ENCODE data around the gene EIF2S2.
"Not testable (repeated sequence)": the region's sequence is repeated elsewhere in the genome, so short reads cannot be mapped to it uniquely, and the experiment has no call there.

The EIF2S2 gene, protein sequence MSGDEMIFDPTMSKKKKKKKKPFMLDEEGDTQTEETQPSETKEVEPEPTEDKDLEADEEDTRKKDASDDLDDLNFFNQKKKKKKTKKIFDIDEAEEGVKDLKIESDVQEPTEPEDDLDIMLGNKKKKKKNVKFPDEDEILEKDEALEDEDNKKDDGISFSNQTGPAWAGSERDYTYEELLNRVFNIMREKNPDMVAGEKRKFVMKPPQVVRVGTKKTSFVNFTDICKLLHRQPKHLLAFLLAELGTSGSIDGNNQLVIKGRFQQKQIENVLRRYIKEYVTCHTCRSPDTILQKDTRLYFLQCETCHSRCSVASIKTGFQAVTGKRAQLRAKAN

DNA sequence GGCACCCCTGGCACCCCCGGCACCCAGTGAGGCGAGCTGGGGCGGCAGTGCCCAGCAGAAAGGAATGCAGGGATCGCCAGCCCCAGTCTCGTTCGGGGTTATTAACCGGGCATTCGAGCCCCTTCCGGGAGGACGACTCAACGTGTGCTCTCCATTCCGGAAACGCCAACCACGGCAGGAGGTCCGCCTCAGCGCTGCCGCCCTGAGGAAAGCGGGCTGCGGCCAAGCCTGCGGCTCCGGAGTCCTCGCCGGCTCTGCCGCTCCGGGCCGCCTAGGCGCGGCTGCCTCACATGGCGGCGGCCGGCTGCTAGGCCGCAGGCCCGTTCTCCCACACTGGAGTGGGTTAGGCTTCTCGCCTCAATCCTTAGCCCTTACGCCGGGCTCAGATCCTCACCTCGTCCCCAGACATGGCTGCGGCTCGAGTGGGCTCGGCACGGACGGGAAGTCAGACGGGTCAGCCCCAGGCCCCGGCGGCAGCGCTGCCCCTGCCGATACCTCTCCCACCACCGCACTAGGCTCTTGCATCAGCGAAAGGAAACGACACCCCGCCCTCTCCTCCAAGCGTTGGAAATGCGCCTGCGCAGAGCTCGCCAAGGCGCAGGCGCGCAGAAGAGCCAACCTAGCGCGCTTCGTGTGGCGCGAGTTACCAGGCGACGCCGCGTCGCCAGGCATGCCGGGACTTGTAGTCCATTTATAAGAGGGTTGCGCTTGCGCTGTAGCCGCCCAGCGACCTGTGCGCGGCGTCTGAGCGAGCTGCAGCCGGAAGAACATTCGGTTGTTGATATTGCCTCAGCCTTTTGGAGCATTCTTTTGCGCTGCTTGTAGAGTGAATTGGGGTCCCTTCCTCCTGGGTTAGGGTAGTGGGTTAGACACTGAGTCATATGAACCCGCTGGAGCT, at the start of gene EIF2S2:
EIF2S2 (minus strand) TSS at position 542 of the 898 bp plus-strand sequence; CDS start at position 409, 133 bp downstream.
- peak; percentile 99 for DNase-seq (ENCODE audit: low read depth, low spot score)

DNA sequence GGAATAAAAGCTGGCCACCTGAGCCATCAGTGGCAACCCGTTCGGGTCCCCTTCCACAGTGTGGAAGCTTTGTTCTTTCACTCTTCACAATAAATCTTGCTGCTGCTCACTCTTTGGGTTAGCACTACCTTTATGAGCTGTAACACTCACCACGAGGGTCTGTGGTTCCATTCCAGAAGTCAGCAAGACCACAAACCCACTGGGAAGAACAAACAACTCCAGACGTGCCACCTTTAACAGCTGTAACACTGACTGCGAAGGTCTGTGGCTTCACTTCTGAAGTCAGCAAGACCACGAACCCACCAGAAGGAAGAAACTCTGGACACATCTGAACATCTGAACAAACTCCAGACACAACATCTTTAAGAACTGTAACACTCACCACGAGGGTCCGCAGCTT, 45.7 kb upstream of the EIF2S2 start:
- DNase-seq (ENCODE audit: low read depth, low spot score): not testable (repeated sequence)

DNA sequence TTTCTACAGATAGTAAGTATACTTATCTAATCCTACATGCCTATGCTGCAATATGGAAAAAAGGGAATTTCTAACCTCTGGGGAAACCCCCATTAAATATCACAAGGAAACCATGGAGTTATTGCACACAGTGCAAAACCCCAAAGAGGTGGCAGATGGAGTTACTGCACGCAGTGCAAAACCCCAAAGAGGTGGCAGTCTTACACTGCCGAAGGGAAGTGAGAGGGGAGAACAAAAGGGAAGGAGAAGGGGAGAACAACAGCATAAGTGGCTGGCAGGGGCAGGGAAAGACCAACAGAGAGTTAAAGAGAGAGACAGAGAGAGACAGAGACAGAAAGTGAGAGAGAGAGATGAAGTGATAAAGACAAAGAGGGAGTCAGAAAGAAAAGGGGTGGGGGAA, 43.8 kb upstream of the EIF2S2 start:
- no peak for DNase-seq (ENCODE audit: low read depth, low spot score)

DNA sequence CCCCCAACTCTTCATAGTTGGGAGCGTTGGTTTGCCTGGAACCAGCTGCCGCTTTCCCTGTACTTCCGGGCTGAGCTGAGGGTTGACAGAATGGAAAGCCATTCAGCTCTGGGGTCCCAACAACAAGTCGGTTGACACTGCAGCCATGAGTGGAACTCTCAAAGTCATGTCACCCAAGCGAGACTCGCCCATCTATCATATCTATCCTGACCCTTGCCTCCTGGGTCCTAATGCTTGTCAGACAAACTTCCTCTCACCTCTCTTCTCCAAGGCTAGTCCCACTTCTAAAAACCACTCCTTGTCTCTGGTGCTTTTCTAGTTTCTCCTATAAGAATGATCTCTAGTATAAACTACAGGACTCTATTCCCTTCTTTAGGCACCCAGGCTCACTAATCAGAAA, 41.1 kb upstream of the EIF2S2 start:
- not testable (repeated sequence) for DNase-seq (ENCODE audit: low read depth, low spot score)

DNA sequence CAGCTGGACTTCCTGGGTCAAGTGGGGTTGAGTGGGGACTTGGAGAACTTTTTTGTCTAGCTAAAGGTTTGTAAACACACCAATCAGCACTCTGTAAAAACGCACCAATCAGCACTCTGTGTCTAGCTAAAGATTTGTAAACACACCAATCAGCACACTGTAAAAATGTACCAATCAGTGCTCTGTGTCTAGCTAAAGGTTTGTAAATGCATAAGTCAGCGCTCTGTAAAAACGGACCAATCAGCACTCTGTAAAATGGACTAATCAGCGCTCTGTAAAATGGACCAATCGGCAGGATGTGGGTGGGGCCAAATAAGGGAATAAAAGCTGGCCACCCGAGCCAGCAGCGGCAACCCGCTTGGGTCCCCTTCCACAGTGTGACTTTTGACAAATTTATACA, 40.0 kb upstream of the EIF2S2 start:
- not testable (repeated sequence) for DNase-seq (ENCODE audit: low read depth, low spot score)

DNA sequence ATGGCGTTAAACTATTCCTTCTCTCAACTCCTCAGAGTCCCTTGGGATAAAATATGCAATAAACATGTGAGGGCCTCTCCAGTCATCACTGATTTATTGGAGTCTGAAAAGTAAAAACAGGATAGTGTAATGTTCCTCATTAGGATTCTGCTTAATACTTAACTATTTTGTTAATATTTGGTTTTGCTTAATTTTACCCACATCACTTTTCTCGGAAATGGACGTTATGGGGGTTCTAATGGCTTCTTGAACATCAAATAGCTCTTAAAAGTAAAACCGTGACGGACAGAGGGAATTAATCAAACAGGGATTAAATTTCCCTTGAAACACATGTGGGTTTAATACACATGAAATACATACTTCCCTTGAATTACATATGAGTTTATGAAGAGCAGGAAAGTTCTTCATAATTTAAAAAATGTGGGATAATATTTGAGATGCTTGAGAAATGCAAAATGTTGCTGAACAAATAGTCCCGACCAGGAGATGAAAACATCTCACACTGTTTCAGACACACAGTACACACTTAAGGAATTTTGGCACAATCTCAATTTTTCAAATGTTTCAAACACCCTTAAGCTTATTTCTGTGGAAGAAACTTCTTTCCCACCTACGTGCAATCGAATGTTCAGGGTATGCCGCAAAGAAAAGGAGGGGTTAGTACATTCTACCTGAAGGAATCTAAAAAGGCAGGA, 38.4 kb upstream of the EIF2S2 start:
- DNase-seq (ENCODE audit: low read depth, low spot score): no peak

DNA sequence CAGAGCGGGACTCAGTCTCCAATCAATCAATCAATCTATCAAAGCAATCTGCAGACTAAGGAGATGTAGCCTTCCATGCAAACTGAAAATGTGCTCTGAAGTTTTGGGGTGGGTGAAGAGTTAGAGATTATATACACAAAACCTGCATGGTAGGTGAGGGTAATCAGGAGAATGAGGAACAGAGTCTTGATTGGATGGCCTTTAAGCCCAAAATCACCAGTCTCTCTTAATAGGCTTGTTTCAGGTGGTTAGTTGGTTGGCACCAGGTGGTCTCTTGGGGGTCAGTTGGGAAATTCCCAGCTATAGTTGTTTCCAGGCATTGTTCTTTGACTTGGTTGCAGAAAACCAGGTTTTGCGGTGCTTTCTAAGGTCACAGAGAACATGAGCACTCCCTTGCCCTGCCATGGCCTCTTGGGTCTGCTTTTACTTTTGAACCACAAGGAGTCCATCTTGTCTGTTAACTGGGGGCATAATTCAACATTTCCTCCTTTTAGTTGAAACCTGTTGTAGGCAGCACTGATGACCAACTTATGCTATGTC, 33.3 kb upstream of the EIF2S2 start:
- no peak for DNase-seq (ENCODE audit: low read depth, low spot score)

DNA sequence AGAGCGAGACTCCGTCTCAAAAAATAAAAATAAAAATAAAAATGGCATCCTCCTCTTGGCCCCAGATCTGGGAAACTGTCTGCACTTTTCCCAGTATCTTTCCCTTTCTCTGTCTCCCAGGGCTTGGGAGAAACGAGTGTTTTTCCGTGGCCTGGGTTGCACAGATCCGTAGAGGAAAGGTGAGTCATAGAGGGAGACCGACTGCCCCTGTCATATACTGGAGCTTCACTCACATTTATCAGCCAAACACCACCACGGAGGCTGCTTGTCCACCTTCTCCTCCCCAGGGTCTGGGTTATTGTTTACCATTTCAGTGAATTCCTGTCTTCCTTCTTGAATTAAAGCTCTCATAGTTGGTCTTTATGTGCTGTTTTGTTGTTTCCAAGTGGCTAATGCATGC, 31.9 kb upstream of the EIF2S2 start:
- no peak for DNase-seq (ENCODE audit: low read depth, low spot score)

DNA sequence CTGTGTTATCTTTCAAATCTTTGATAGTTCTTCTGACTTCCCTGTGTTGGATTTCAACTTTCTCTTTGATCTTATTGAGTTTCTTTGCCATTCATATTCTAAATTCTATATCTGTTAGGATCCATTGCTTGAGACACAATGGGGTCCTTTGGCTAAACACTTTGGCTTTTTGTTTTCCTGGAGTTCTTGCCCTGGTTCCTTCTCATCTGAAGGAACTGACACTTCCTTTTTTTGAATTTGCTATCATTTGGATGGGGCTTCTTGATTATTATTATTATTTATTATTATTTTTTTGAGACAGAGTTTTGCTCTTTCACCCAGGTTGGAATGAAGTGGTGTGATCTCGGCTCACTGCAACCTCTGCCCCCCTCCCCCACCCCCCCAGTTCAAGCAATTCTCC, 30.1 kb upstream of the EIF2S2 start:
- no peak for DNase-seq (ENCODE audit: low read depth, low spot score)

DNA sequence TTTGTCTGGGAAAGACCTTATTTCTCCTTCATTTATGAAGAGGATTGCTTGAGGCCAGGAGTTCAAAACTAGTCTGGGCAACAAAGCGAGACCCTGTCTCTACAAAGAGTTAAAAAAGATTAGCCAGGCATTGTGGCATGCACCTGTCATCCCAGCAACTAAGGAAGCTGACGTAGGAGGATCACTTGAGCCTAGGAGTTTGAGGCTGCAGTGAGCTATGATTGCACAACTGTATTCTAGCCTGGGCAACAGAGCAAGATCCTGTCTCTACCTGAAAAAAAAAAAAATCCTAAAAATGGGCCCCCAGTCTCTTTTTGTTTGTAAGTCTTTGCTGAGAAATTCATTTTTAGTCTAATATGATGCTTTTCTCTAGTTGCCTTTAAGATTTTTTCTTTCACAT, 29.2 kb upstream of the EIF2S2 start:
- DNase-seq (ENCODE audit: low read depth, low spot score): no peak

DNA sequence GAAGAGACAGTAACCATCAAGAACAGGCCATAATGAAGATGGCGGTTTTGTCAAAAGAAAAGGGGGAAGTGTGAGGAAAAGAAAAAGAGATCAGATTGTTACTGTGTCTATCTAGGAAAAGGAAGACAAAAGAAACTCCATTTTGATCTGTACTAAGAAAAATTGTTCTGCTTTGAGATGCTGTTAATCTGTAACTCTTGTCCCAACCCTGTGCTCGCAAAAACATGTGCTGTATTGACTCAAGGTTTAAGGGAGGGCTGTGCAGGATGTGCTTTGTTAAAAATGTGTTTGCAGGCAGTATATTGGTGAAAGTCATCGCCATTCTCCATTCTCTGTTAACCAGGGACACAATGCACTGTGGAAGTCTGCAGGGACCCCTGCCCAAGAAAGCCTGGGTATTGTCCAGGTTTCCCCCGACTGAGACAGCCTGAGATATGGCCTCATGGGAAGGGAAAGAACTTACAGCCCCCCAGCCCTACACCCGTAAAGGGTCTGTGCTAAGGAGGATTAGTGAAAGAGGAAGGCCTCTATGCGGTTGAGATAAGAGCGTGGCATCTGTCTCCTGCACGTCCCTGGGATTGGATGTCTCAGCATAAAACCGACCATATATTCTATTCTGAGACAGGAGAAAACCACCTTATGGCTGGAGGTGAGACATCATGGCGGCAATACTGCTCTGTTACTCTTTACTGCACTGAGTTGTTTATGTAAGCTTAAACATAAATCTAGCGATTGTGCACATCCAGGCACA, 23.7 kb upstream of the EIF2S2 start:
- DNase-seq (ENCODE audit: low read depth, low spot score): not testable (repeated sequence)

DNA sequence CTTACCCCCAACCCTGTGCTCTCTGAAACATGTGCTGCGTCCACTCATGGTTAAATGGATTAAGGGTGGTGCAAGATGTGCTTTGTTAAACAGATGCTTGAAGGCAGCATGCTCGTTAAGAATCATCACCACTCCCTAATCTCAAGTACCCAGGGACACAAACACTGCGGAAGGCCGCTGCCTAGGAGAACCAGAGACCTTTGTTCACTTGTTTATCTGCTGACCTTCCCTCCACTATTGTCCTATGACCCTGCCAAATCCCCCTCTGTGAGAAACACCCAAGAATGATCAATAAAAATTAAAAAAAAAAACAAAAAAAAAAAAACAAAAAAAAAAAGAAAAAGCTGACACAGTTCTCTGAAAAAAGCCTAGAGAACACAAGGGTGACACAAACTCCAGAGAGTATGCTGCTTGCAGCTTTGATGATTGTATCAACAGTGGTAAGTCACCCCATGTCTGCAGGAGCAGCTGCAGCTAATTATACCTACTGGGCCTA, 21.4 kb upstream of the EIF2S2 start:
- DNase-seq (ENCODE audit: low read depth, low spot score): not testable (repeated sequence)

DNA sequence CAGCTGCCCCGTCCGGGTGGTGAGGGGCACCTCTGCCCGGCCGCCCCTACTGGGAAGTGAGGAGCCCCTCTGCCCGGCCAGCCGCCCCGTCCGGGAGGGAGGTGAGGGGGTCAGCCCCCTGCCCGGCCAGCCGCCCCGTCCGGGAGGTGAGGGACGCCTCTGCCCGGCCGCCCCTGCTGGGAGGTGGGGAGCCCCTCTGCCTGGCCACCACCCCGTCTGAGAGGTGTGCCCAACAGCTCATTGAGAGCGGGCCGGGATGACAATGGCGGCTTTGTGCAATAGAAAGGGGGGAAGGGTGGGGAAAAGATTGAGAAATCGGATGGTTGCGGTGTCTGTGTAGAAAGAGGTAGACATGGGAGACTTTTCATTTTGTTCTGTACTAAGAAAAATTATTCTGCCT, 20.9 kb upstream of the EIF2S2 start:
- not testable (repeated sequence) for DNase-seq (ENCODE audit: low read depth, low spot score)

DNA sequence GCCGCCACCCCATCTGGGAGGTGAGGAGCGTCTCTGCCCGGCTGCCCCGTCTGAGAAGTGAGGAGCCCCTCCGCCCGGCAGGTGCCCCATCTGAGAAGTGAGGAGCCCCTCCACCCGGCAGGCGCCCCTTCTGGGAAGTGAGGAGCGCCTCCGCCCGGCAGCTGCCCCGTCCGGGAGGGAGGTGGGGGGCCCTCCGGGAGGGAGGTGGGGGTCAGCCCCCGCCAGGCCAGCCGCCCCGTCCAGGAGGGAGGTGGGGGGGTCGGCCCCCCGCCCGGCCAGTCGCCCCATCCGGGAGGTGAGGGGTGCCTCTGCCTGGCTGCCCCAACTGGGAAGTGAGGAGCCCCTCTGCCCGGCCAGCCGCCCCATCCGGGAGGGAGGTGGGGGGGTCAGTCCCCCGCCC, 20.4 kb upstream of the EIF2S2 start:
- not testable (repeated sequence) for DNase-seq (ENCODE audit: low read depth, low spot score)

DNA sequence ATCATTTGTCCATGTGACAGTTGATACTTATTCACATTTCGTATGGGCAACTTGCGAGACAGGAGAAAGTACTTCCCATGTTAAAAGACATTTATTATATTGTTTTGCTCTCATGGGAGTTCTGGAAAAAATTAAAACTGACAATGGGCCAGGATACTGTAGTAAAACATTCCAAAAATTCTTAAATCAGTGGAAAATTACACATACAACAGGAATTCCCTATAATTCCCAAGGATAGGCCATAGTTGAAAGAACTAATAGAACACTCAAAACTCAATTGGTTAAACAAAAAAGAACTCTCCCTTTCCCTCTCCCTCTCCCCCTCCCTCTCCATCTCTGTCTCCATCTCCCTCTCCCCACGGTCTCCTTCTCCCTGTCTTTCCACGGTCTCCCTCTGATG, 19.4 kb upstream of the EIF2S2 start:
- no peak for DNase-seq (ENCODE audit: low read depth, low spot score)

DNA sequence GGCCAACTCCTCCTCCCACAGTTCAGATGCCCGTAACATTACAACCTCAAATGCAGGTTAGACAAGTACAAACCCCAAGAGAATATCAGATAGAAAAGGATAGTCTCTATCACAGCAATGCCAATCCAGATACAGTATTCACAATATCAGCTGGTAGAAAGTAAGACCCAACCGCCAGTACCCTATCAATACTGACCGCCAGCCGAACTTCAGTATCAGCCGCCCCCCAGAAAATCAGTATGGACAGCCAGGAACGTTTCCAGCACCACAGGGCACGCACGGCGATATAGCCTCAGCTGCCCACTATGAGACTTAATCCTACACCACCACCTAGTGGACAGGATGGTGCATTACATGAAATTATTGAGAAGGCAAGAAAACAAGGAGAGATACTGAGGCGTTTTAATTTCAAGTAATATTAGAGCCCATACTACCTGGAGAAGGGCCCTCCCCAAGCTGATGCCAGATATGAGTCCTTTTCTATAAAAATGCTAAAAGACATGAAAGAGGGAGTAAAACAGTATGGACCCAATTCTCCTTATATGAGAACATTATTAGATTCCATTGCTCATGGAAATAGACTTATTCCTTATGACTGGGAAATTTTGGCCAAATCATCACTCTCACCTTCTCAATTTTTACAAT, 17.6 kb upstream of the EIF2S2 start:
- DNase-seq (ENCODE audit: low read depth, low spot score): no peak

DNA sequence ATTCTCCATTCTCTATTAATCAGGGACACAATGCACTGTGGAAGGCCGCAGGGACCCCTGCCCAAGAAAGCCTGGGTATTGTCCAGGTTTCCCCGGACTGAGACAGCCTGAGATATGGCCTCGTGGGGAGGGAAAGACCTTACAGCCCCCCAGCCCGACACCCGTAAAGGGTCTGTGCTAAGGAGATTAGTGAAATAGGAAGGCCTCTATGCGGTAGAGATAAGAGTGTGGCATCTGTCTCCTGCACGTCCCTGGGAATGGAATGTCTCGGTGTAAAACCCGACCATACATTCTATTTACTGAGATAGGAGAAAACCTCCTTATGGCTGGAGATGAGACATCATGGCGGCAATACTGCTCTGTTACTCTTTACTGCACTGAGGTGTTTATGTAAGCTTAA, 15.7 kb upstream of the EIF2S2 start:
- DNase-seq (ENCODE audit: low read depth, low spot score): no peak

DNA sequence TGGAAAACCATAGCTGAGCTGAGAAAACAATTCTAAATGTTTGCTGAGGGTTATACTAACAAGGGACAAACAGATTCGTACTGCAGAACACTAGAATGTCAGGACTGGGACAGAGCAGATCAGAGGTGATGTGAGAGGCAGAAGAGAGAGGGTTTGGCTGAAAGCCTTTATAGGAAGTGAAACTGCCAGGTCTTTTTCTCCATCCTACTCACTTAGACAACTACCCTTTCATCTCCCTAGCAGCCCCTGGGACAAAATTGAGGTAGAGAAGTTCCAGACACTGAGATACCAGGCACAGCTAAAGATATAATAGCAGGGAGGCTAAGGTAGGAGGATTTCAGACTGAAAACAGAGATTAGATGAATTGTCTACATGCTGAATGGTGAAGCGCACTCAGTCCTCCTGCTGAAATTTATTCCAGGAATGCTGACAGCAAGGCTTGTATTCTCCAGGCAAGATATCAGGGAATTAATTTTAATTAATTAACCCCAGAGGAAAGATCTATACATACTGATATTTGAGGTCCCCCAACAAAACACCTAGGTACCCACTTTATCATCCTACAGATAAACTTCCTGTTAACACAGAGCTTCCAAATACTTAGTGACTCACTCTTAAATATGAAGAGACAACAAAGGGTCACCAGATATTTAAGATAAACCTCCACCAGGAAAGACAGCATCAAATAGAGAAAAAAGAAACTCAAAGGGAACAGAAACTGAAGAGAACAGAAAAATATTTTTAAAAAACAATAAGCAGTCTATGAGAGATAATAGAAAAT, 12.6 kb upstream of the EIF2S2 start:
- DNase-seq (ENCODE audit: low read depth, low spot score): no peak

DNA sequence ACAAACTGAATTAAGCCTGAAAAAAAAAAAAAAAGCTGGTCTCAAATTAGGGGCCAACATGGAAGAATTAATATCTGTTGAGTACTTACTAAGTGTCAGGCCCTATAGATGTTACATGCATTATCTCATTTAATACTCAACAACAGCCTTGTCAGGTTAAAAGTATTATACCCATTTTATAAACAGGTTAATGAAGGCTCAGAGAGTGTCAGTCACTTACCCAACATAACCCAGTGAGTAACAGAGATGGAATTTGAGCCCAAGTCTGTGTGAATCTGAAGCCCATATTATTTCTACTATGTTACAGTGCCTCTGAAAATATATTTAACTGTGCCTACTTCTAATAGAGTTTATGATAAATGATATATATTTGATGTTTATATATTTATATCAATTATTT, 11.3 kb upstream of the EIF2S2 start:
- DNase-seq (ENCODE audit: low read depth, low spot score): no peak

Data from smooth muscle cell of the brain vasculature (primary cell).